ENCODE results near the gene CUTC. TPM values are rescaled to one million over a fixed set of nuclear protein-coding genes. Genes with fewer than 3 reads are reported as not detected.
"Not testable (repeated sequence)": the region's sequence is repeated elsewhere in the genome, so short reads cannot be mapped to it uniquely, and the experiment has no call there.

CUTC gene
- total RNA-seq, 1 donor from 2014 or later, result 10.3 TPM

DNA sequence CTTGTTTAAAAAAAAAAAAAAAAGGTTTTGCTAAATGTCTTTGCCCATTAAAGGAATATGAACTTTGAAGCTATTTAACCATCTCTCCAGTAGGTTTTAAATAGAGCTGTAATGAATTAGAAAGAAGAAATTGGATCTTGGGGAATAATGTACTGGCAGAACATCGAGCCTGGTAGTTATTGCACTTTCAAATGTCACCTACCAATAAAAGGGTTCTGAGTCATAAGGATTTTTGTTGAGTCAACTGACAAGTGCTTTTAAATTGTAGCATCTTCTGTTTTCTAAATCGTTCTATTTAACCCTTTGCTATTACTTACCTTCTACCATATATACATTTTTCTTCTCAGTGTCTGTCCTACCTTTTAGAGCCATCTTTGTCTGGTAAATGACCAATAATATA, 10.7 kb downstream of the CUTC start:
- H3K27me3 ChIP-seq (ENCODE audit: insufficient read depth, low read length), result no peaks in the 10 kb centered on the region
- H3K9me3 ChIP-seq (ENCODE audit: insufficient read depth, low read depth, low read length), result no peaks in the 10 kb centered on the region
- no peak overlapping the region for H3K4me2 ChIP-seq (ENCODE audit: low read length)
- H3K27me3 Mint-ChIP-seq (ENCODE audit: low read depth, unreplicated experiment), result no peaks in the 10 kb centered on the region
- H3K4me1 Mint-ChIP-seq (ENCODE audit: low read depth, unreplicated experiment), result peaks cover 4% of the 10 kb centered on the region
- H3K4me3 ChIP-seq (ENCODE audit: insufficient read depth, low read depth, low read length), result no peak overlapping the region
- H3K79me2 ChIP-seq (ENCODE audit: insufficient read depth, low read length), result no peaks in the 10 kb centered on the region
- H3K36me3 ChIP-seq (ENCODE audit: insufficient read depth, low read length), result peaks cover 44% of the 10 kb centered on the region
- H3K4me3 Mint-ChIP-seq (ENCODE audit: unreplicated experiment), result no peak overlapping the region
- H3K36me3 Mint-ChIP-seq (ENCODE audit: low read depth, unreplicated experiment), result peaks cover 22% of the 10 kb centered on the region
- no peaks in the 10 kb centered on the region for H4K20me1 ChIP-seq (ENCODE audit: insufficient read depth, low read length)
- no peak for DNase-seq (ENCODE audit: low read depth)
- H2AFZ ChIP-seq (ENCODE audit: low read depth, low read length), result no peak overlapping the region
- no peak for TF ChIP-seq EZH2 (IDR thresholded peaks at IDR 0.05; ENCODE audit: insufficient read depth, low read length)
- TF ChIP-seq, protein P1, sequence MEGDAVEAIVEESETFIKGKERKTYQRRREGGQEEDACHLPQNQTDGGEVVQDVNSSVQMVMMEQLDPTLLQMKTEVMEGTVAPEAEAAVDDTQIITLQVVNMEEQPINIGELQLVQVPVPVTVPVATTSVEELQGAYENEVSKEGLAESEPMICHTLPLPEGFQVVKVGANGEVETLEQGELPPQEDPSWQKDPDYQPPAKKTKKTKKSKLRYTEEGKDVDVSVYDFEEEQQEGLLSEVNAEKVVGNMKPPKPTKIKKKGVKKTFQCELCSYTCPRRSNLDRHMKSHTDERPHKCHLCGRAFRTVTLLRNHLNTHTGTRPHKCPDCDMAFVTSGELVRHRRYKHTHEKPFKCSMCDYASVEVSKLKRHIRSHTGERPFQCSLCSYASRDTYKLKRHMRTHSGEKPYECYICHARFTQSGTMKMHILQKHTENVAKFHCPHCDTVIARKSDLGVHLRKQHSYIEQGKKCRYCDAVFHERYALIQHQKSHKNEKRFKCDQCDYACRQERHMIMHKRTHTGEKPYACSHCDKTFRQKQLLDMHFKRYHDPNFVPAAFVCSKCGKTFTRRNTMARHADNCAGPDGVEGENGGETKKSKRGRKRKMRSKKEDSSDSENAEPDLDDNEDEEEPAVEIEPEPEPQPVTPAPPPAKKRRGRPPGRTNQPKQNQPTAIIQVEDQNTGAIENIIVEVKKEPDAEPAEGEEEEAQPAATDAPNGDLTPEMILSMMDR (IDR thresholded peaks at IDR 0.05; ENCODE audit: insufficient read depth, low read depth, low read length), result no peak
- H3K4me1 ChIP-seq (ENCODE audit: insufficient read depth, low read length), result no peaks in the 10 kb centered on the region
- H3K27ac ChIP-seq (ENCODE audit: low read depth, low read length), result no peak overlapping the region
- H3K9ac ChIP-seq (ENCODE audit: low read length), result no peak overlapping the region
- peaks cover 8% of the 10 kb centered on the region for H3K9me3 Mint-ChIP-seq (ENCODE audit: unreplicated experiment)
- H3K27ac Mint-ChIP-seq (ENCODE audit: unreplicated experiment), result no peak overlapping the region
- no peak for FAIRE-seq

DNA sequence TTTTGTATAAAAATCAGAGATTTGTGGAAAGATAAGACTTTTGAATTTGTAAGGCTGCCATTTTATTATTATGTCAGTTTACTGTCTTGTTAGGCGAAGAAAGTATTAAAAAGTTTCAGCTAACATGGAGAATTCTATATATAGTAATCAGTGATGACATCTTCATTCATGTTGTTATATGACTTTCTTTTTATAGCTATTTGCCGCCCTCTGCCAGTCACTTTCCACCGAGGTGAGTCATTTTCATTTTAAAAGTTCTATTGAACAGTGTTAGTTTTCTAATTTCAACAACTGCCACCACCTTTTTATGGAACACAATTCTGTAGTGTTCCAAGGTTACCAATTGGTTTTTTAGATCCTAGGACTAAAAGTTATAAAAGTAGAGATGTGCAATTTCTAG, 11.8 kb downstream of the CUTC start:
- H3K27ac Mint-ChIP-seq (ENCODE audit: unreplicated experiment), result no peak overlapping the region
- no peaks in the 10 kb centered on the region for H3K9me3 ChIP-seq (ENCODE audit: insufficient read depth, low read depth, low read length)
- TF ChIP-seq EZH2 (IDR thresholded peaks at IDR 0.05; ENCODE audit: insufficient read depth, low read length), result no peak
- TF ChIP-seq, protein P1 (IDR thresholded peaks at IDR 0.05; ENCODE audit: insufficient read depth, low read depth, low read length), result no peak
- peaks cover 8% of the 10 kb centered on the region for H3K9me3 Mint-ChIP-seq (ENCODE audit: unreplicated experiment)
- H3K4me1 ChIP-seq (ENCODE audit: insufficient read depth, low read length), result no peaks in the 10 kb centered on the region
- FAIRE-seq, result no peak
- no peak overlapping the region for H3K4me3 Mint-ChIP-seq (ENCODE audit: unreplicated experiment)
- H2AFZ ChIP-seq (ENCODE audit: low read depth, low read length), result no peak overlapping the region
- no peak overlapping the region for H3K9ac ChIP-seq (ENCODE audit: low read length)
- H3K79me2 ChIP-seq (ENCODE audit: insufficient read depth, low read length), result no peaks in the 10 kb centered on the region
- H3K27me3 Mint-ChIP-seq (ENCODE audit: low read depth, unreplicated experiment), result no peaks in the 10 kb centered on the region
- no peak for DNase-seq (ENCODE audit: low read depth)
- peaks cover 22% of the 10 kb centered on the region for H3K36me3 Mint-ChIP-seq (ENCODE audit: low read depth, unreplicated experiment)
- no peak overlapping the region for H3K27ac ChIP-seq (ENCODE audit: low read depth, low read length)
- no peak overlapping the region for H3K4me3 ChIP-seq (ENCODE audit: insufficient read depth, low read depth, low read length)
- H3K4me2 ChIP-seq (ENCODE audit: low read length), result no peak overlapping the region
- H3K4me1 Mint-ChIP-seq (ENCODE audit: low read depth, unreplicated experiment), result peaks cover 8% of the 10 kb centered on the region
- H3K36me3 ChIP-seq (ENCODE audit: insufficient read depth, low read length), result peaks cover 47% of the 10 kb centered on the region
- no peaks in the 10 kb centered on the region for H4K20me1 ChIP-seq (ENCODE audit: insufficient read depth, low read length)
- no peaks in the 10 kb centered on the region for H3K27me3 ChIP-seq (ENCODE audit: insufficient read depth, low read length)

DNA sequence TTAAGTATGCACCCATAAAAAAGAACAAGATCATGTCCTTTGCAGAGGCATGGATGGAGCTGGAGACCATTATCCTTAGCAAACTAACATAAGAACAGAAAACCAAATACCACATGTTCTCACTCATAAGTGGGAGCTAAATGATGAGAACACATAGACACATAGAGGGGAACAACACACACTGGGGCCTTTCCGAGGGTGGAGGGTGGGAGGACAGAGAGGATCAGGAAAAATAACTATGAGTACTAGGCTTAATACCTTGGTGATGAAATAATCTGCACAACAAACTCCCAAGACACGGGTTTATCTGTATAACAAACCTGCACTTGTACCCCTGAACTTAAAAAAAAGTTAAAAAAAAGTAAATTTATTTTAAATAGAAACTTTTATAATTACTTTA, 14.1 kb downstream of the CUTC start:
- not testable (repeated sequence) for H3K27ac ChIP-seq (ENCODE audit: low read depth, low read length); H2AFZ ChIP-seq (ENCODE audit: low read depth, low read length); H3K4me3 ChIP-seq (ENCODE audit: insufficient read depth, low read depth, low read length); FAIRE-seq; H3K79me2 ChIP-seq (ENCODE audit: insufficient read depth, low read length); H3K4me3 Mint-ChIP-seq (ENCODE audit: unreplicated experiment); H3K4me1 ChIP-seq (ENCODE audit: insufficient read depth, low read length); H3K27me3 Mint-ChIP-seq (ENCODE audit: low read depth, unreplicated experiment); H3K27me3 ChIP-seq (ENCODE audit: insufficient read depth, low read length); H3K4me1 Mint-ChIP-seq (ENCODE audit: low read depth, unreplicated experiment); H3K4me2 ChIP-seq (ENCODE audit: low read length); H3K27ac Mint-ChIP-seq (ENCODE audit: unreplicated experiment); DNase-seq (ENCODE audit: low read depth); H3K9me3 Mint-ChIP-seq (ENCODE audit: unreplicated experiment); H3K9me3 ChIP-seq (ENCODE audit: insufficient read depth, low read depth, low read length); H4K20me1 ChIP-seq (ENCODE audit: insufficient read depth, low read length); H3K9ac ChIP-seq (ENCODE audit: low read length)
- peaks cover 11% of the 10 kb centered on the region for H3K36me3 Mint-ChIP-seq (ENCODE audit: low read depth, unreplicated experiment)
- peaks cover 40% of the 10 kb centered on the region for H3K36me3 ChIP-seq (ENCODE audit: insufficient read depth, low read length)

Data from astrocyte (in vitro differentiated cells and primary cell).